HEK293T (cell line): ENCODE data around the gene CABP4.

Experiments used
- ARNT ChIP-seq: fragments of 450-650 bp; IDR thresholded peaks from 2 replicates; pipeline ENCODE4 v1.6.1; 2017; ENCODE audit warnings: mild to moderate bottlenecking
- FOXA1 ChIP-seq: fragments of 450-650 bp; IDR thresholded peaks from 2 replicates; pipeline ENCODE4 v1.6.1; 2016; ENCODE audit warnings: mild to moderate bottlenecking
- FOXK2 ChIP-seq: fragments of 450-650 bp; IDR thresholded peaks from 2 replicates; pipeline ENCODE4 v1.6.1; 2016; ENCODE audit warnings: mild to moderate bottlenecking
- HDGF ChIP-seq: fragments of 450-650 bp; IDR thresholded peaks from 2 replicates; pipeline ENCODE4 v1.6.1; 2017; ENCODE audit warnings: antibody characterized with exemption, borderline replicate concordance
- PKNOX1 ChIP-seq: fragments of 450-650 bp; IDR thresholded peaks from 2 replicates; pipeline ENCODE4 v1.6.1; 2016
- SUZ12 ChIP-seq: fragments of 450-650 bp; IDR thresholded peaks from 2 replicates; pipeline ENCODE4 v1.6.1; 2016; ENCODE audit warnings: mild to moderate bottlenecking

GRCh38 chr11:67497656-67498291 is 42.6 kb downstream of the CABP4 start:
- TF ChIP-seq FOXK2: no peak
- no peak for TF ChIP-seq ARNT
- TF ChIP-seq PKNOX1: no peak
- no peak for TF ChIP-seq FOXA1
- TF ChIP-seq HDGF: no peak
- no peak for TF ChIP-seq SUZ12
